ENCODE data around the gene ZNF180.
"Not testable (repeated sequence)": the region's sequence is repeated elsewhere in the genome, so short reads cannot be mapped to it uniquely, and the experiment has no call there.

The ZNF180 gene

DNA sequence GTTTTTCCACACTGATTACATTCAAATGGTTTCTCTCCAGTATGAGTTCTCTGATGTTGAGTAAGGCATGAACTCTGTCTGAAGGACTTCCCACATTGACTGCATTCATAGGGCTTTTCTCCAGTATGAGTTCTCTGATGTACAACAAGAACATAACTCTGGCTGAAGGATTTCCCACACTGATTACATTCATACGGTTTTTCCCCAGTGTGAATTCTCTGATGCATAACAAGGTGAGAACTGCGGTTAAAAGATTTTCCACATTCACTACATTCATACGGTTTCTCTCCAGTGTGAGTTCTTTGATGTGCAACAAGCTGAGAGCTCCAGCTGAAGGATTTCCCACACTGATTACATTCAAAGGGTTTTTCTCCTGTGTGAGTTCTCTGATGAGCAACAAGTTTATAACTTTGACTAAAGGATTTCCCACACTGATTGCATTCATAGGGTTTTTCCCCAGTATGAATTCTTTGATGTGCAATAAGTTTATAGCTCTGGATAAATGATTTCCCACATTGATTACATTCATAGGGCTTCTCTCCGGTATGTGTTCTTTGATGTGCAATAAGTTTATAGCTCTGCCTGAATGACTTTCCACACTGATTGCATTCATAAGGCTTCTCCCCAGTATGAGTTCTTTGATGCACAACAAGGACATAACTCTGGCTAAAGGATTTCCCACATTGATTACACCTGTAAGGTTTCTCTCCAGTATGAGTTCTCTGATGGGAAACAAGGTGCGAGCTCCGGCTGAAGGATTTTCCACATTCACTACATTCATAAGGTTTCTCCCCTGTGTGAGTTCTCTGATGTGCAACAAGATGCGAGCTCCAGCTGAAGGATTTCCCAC lies 23.5 kb downstream of the ZNF180 start (continued):
- TF ChIP-seq ZNF223 (tag by site-specific recombination; IDR thresholded peaks at IDR 0.05) (no peak), ZNF585B (tag by site-specific recombination; IDR thresholded peaks at IDR 0.05) (no peak; the same call in 1 of the 2 replicates), ZNF404 (tag by site-specific recombination; IDR thresholded peaks at IDR 0.05) (0 out of 2 replicates have a peak, but pooled peaks have one; percentile 15), ZNF626 (tag by site-specific recombination; IDR thresholded peaks at IDR 0.05) (peak; percentile 57; the same call in 1 of the 2 replicates), ZNF555 (tag by site-specific recombination; conservative IDR thresholded peaks at IDR 0.05) (0 out of 2 replicates have a peak, but pooled peaks have one; percentile 8), ZNF157 (tag by site-specific recombination; IDR thresholded peaks at IDR 0.05) (no peak), ZNF560 (tag by site-specific recombination; IDR thresholded peaks at IDR 0.05; ENCODE audit: borderline replicate concordance) (no peak)

GRCh38 chr19:44468730-44469129 lies 31.6 kb downstream of the ZNF180 start:
- CTCF ChIA-PET; H3K9me3 ChIP-seq (ENCODE audit: control insufficient read depth, insufficient read depth, low read depth, low read length); H3K27ac ChIP-seq (ENCODE audit: extremely low read depth, low read depth, low read length); H3K4me3 ChIP-seq (ENCODE audit: low read depth, low read length); H3K36me3 ChIP-seq (ENCODE audit: control insufficient read depth in 2 of 2, insufficient read depth in 1 of 2, low read length in 2 of 2); POLR2A ChIA-PET; H3K4me1 ChIP-seq (ENCODE audit: control insufficient read depth, insufficient read depth, low read length): not testable (repeated sequence)
- TF ChIP-seq SETDB1 (IDR thresholded peaks at IDR 0.05; ENCODE audit: insufficient read length, low read length) = peak; percentile 56

GRCh38 chr19:44462600-44463286 lies 37.6 kb downstream of the ZNF180 start:
- H3K4me1 ChIP-seq (ENCODE audit: control insufficient read depth, insufficient read depth, low read length); H3K9me3 ChIP-seq (ENCODE audit: control insufficient read depth, insufficient read depth, low read depth, low read length); H3K36me3 ChIP-seq (ENCODE audit: control insufficient read depth in 2 of 2, insufficient read depth in 1 of 2, low read length in 2 of 2); CTCF ChIA-PET; H3K4me3 ChIP-seq (ENCODE audit: low read depth, low read length); H3K27ac ChIP-seq (ENCODE audit: extremely low read depth, low read depth, low read length): not testable (repeated sequence)
- TF ChIP-seq ZBTB21 (tag by site-specific recombination; IDR thresholded peaks at IDR 0.05) (0 out of 2 replicates have a peak, but pooled peaks have one; percentile 12), SP7 (tag by site-specific recombination; IDR thresholded peaks at IDR 0.05) (peak; percentile 79), ZNF843 (tag by site-specific recombination; IDR thresholded peaks at IDR 0.05) (peak; percentile 62; the same call in 1 of the 2 replicates), FEZF1 (tag by site-specific recombination; IDR thresholded peaks at IDR 0.05) (peak; percentile 58; the same call in 1 of the 2 replicates), WT1 (tag by site-specific recombination; IDR thresholded peaks at IDR 0.05) (peak; percentile 74), TRIM28 (IDR thresholded peaks at IDR 0.05; ENCODE audit: borderline replicate concordance, low read length) (0 out of 2 replicates have a peak, but pooled peaks have one; percentile 28)
- POLR2A ChIA-PET = interaction anchor here (0.5 kb wide), 1 partner anchor 14 kb away, joined by 3 read pairs; no protein-coding TSS in a partner anchor

DNA sequence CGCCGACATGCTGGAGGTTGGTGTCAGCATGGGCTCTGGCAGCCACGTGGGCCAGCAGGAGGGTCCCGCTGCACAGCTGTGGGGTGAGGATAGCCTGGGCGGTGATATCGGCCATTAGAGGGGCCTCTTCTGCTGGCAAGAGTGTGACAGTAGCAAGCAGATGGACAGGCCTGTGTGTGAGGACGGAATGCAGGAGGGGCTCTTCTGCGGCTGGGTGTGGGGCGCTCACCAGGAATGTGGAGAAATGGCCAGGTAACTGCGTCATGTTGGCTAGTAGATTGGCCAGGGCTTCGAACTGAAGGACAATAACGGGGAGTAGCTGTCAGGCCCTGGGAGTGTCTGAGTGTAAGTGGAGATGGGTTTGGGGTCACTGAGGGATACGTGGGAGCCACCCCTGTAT lies 44.3 kb downstream of the ZNF180 start:
- H3K4me1 ChIP-seq (ENCODE audit: control insufficient read depth, insufficient read depth, low read length); CTCF ChIA-PET; H3K36me3 ChIP-seq (ENCODE audit: control insufficient read depth in 2 of 2, insufficient read depth in 1 of 2, low read length in 2 of 2); H3K4me3 ChIP-seq (ENCODE audit: low read depth, low read length); H3K9me3 ChIP-seq (ENCODE audit: control insufficient read depth, insufficient read depth, low read depth, low read length); H3K27ac ChIP-seq (ENCODE audit: extremely low read depth, low read depth, low read length); POLR2A ChIA-PET: not testable (repeated sequence)

GRCh38 chr19:44455100-44455499 lies 45.2 kb downstream of the ZNF180 start:
- Histone ChIP-seq H3K9me3 (ENCODE audit: control insufficient read depth, insufficient read depth, low read depth, low read length) (no peaks in the 10 kb centered on the region), H3K4me1 (ENCODE audit: control insufficient read depth, insufficient read depth, low read length) (no peaks in the 10 kb centered on the region)
- POLR2A ChIA-PET = interaction anchor here (0.7 kb wide), 1 partner anchor 480 kb away, joined by 5 read pairs; no protein-coding TSS in a partner anchor

More at GRCh38 chr19:44455100-44455499, 45.2 kb downstream of the ZNF180 start:
- no peak overlapping the region for H3K27ac ChIP-seq (ENCODE audit: extremely low read depth, low read depth, low read length)
- no peaks in the 10 kb centered on the region for H3K36me3 ChIP-seq (ENCODE audit: control insufficient read depth in 2 of 2, insufficient read depth in 1 of 2, low read length in 2 of 2)
- no peak overlapping the region for H3K4me3 ChIP-seq (ENCODE audit: low read depth, low read length)
- CTCF ChIA-PET = interaction anchor here (0.7 kb wide), 1 partner anchor 75 kb away, joined by 6 read pairs; no protein-coding TSS in a partner anchor
- no peak for TF ChIP-seq HOXA7 (CRISPR knock-in tag; IDR thresholded peaks at IDR 0.05; ENCODE audit: borderline replicate concordance)
- no peak for TF ChIP-seq ZNF423 (tag by site-specific recombination; IDR thresholded peaks at IDR 0.05)
- no peak for TF ChIP-seq ZXDB (tag by site-specific recombination; IDR thresholded peaks at IDR 0.05)
- no peak for TF ChIP-seq TRIM28 (IDR thresholded peaks at IDR 0.05; ENCODE audit: borderline replicate concordance, low read length)
- TF ChIP-seq ZNF140 (tag by site-specific recombination; IDR thresholded peaks at IDR 0.05) = no peak
- TF ChIP-seq ZNF670 (tag by site-specific recombination; IDR thresholded peaks at IDR 0.05; ENCODE audit: low read depth) = no peak
- no peak for TF ChIP-seq ZBTB17 (tag by site-specific recombination; IDR thresholded peaks at IDR 0.05)
- TF ChIP-seq ZNF366 (tag by site-specific recombination; conservative IDR thresholded peaks at IDR 0.05) = no peak
- TF ChIP-seq YY1 (tag by site-specific recombination; IDR thresholded peaks at IDR 0.05) = no peak
- no peak for TF ChIP-seq ZNF23 (tag by site-specific recombination; IDR thresholded peaks at IDR 0.05; ENCODE audit: borderline replicate concordance)
- TF ChIP-seq BCL11A (tag by site-specific recombination; IDR thresholded peaks at IDR 0.05; ENCODE audit: low read depth) = no peak
